Measurements from ENCODE around the gene FAM13A.
A peak's percentile ranks its signal among the peaks of the same experiment; 100 is the strongest.

FAM13A gene

GRCh38 chr4:88705223-88705622 is 351.8 kb downstream of the FAM13A start:
- DNase-seq = no peak

- DNase-seq = no peak
These were observed 354.2 kb downstream of the FAM13A start for GRCh38 chr4:88702782-88703181.

GRCh38 chr4:88698519-88698918 is 358.5 kb downstream of the FAM13A start:
- DNase-seq = no peak

GRCh38 chr4:88697588-88698329 is 359.2 kb downstream of the FAM13A start, which contains the start of gene NAP1L5:
Gene NAP1L5, minus strand, starts transcription at chr4:88697829. Its CDS starts 75 bp downstream, at chr4:88697754.
- DNase-seq = peak; percentile 58

- no peak for DNase-seq
These were observed 359.8 kb downstream of the FAM13A start for GRCh38 chr4:88697141-88697540.

GRCh38 chr4:88696630-88697029 is 360.4 kb downstream of the FAM13A start:
- DNase-seq = no peak

GRCh38 chr4:88693792-88694191 is 363.2 kb downstream of the FAM13A start:
- DNase-seq = no peak

- no peak for DNase-seq
These were observed 366.6 kb downstream of the FAM13A start for GRCh38 chr4:88690355-88690754.

- DNase-seq = no peak
These were observed 375.8 kb downstream of the FAM13A start for GRCh38 chr4:88681209-88681608.

All from NCI-H226 (cell line).